Neural progenitor cell (in vitro differentiated cells): ENCODE results near the gene JAK1. TPM values are rescaled to one million over a fixed set of nuclear protein-coding genes. Genes with fewer than 3 reads are reported as not detected.

ENCODE experiments used
- DNase-seq: peaks from one replicate; pipeline ENCODE4 v3.0.0-alpha.2; 2016; ENCODE audit warnings: low spot score
- H2AFZ ChIP-seq: fragments of 200-600 bp; sonication (generic); replicated peaks from 2 replicates; pipeline ENCODE4 v1.6.1; 2016; ENCODE audit warnings: antibody characterized with exemption
- H3F3A ChIP-seq: fragments of 200-600 bp; sonication (generic); 2 replicates; pipeline ENCODE4 v1.6.1; 2016; ENCODE audit warnings: antibody characterized with exemption, low read depth
- H3K27ac ChIP-seq: fragments of 200-600 bp; sonication (generic); 2 replicates; pipeline ENCODE4 v1.5.1; 2016; ENCODE audit warnings: mild to moderate bottlenecking
- H3K27me3 ChIP-seq: fragments of 200-600 bp; sonication (generic); 2 replicates; pipeline ENCODE4 v1.6.1; 2016; ENCODE audit warnings: mild to moderate bottlenecking, moderate library complexity
- H3K36me3 ChIP-seq: fragments of 200-600 bp; sonication (generic); 2 replicates; pipeline ENCODE4 v1.5.1; 2016
- H3K4me1 ChIP-seq: fragments of 200-600 bp; sonication (generic); 2 replicates; pipeline ENCODE4 v1.6.1; 2016; ENCODE audit warnings: mixed run types
- H3K4me2 ChIP-seq: fragments of 200-600 bp; sonication (generic); 2 replicates; pipeline ENCODE4 v1.6.1; 2016
- H3K4me3 ChIP-seq: fragments of 200-600 bp; sonication (generic); 2 replicates; pipeline ENCODE4 v1.5.1; 2016
- H3K79me2 ChIP-seq: fragments of 200-600 bp; sonication (generic); 2 replicates; pipeline ENCODE4 v1.6.1; 2016; ENCODE audit warnings: low read depth
- H3K9ac ChIP-seq: fragments of 200-600 bp; sonication (generic); 2 replicates; pipeline ENCODE4 v1.6.1; 2016
- H3K9me3 ChIP-seq: fragments of 200-600 bp; sonication (generic); 2 replicates; pipeline ENCODE4 v1.5.1; 2016; ENCODE audit warnings: low read depth
- H4K20me1 ChIP-seq: fragments of 200-600 bp; sonication (generic); 2 replicates; pipeline ENCODE4 v1.6.1; 2016; ENCODE audit warnings: low read depth
- H3K27ac Mint-ChIP-seq: 3 replicates; pipeline ENCODE4 v1.8.0; 2021; ENCODE audit warnings: mixed read lengths
- H3K27me3 Mint-ChIP-seq: 2 replicates; pipeline ENCODE4 v1.8.0; 2022; ENCODE audit warnings: low read depth, mild to moderate bottlenecking, inconsistent platforms, moderate library complexity, mixed read lengths; ENCODE audit not compliant: insufficient read depth
- H3K36me3 Mint-ChIP-seq: 3 replicates; pipeline ENCODE4 v1.8.0; 2021; ENCODE audit warnings: mixed read lengths
- H3K4me1 Mint-ChIP-seq: 3 replicates; pipeline ENCODE4 v1.8.0; 2021; ENCODE audit warnings: mixed read lengths
- H3K4me3 Mint-ChIP-seq: 3 replicates; pipeline ENCODE4 v1.8.0; 2021; ENCODE audit warnings: mild to moderate bottlenecking, moderate library complexity, mixed read lengths
- H3K9me3 Mint-ChIP-seq: 3 replicates; pipeline ENCODE4 v1.8.0; 2020; ENCODE audit warnings: mixed read lengths
- CTCF ChIP-seq: fragments of 200-600 bp; sonication (generic); IDR thresholded peaks from 2 replicates; pipeline ENCODE4 v1.5.1; 2017; ENCODE audit warnings: antibody characterized with exemption, mild to moderate bottlenecking
- EZH2 ChIP-seq: fragments of 200-600 bp; sonication (generic); IDR thresholded peaks from 2 replicates; pipeline ENCODE4 v1.6.1; 2017; ENCODE audit warnings: antibody characterized with exemption, mild to moderate bottlenecking, moderate library complexity
- EZH2phosphoT487 ChIP-seq: fragments of 200-600 bp; sonication (generic); IDR thresholded peaks from 2 replicates; pipeline ENCODE4 v1.6.1; 2017; ENCODE audit warnings: antibody characterized with exemption
- small RNA-seq: library from RNA; depleted of rRNA; stranded (forward); fragments of <200 nt; gene quantifications from one replicate; pipeline ENCODE3, GENCODE V24; 2015
- total RNA-seq: library from RNA; depleted of rRNA; stranded (reverse); fragments of >200 nt; gene quantifications from 2 replicates; pipeline ENCODE4 v1.2.3, GENCODE V29; 2015; ENCODE audit warnings: low replicate concordance

Gene JAK1
- total RNA-seq, 1 donor from 2014 or later: 6.5 TPM

DNA sequence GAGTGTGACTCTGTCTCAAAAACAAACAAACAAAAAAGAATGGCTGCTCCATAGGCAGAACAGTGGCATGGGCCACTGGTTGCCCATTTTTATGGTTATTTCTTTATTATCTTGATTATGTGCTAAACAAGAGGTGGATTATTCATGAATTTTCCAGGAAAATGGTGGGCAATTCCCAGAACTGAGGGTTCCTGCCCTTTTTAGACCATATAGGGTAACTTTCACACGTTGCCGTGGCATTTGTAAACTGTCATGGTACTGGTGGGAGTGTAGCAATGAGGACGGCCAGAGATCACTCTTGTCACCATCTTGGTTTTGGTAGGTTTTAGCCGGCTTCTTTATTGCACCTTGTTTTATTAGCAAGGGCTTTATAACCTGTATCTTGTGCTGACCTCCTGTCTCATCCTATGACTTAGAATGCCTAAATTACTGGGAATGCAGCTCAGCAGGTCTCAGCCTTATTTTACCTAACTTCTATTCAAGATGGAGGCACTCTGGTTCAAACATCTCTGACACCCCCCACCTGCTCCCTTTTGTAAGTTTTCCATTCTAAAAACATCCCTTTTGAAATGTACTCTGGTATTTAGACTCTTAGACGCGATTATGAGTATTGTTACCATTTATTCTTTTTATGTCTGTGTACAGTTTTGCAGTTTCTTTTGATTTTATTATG, 164.4 kb downstream of the JAK1 start:
- H3K4me1 Mint-ChIP-seq: no peaks in the 10 kb centered on the region
- no peaks in the 10 kb centered on the region for H4K20me1 ChIP-seq
- H3K9ac ChIP-seq: no peak overlapping the region
- H3K27me3 Mint-ChIP-seq: no peaks in the 10 kb centered on the region
- no peaks in the 10 kb centered on the region for H3K79me2 ChIP-seq
- no peaks in the 10 kb centered on the region for H3K9me3 Mint-ChIP-seq
- H3K4me2 ChIP-seq: no peak overlapping the region
- H3K36me3 Mint-ChIP-seq: peaks cover 18% of the 10 kb centered on the region
- no peak overlapping the region for H3K27ac ChIP-seq
- H3K4me3 Mint-ChIP-seq: no peak overlapping the region
- no peaks in the 10 kb centered on the region for H3K27me3 ChIP-seq
- TF ChIP-seq EZH2 (no peak), CTCF (no peak), EZH2phosphoT487 (no peak)
- no peak overlapping the region for H2AFZ ChIP-seq
- no peak overlapping the region for H3K4me3 ChIP-seq
- no peaks in the 10 kb centered on the region for H3F3A ChIP-seq
- H3K27ac Mint-ChIP-seq: no peak overlapping the region
- H3K9me3 ChIP-seq: no peaks in the 10 kb centered on the region
- no peak for DNase-seq
- H3K4me1 ChIP-seq: no peaks in the 10 kb centered on the region
- peaks cover 6% of the 10 kb centered on the region for H3K36me3 ChIP-seq

GRCh38 chr1:64798872-64799271, 167.5 kb downstream of the JAK1 start:
- peaks cover 1% of the 10 kb centered on the region for H3K9me3 Mint-ChIP-seq
- H3K4me3 Mint-ChIP-seq: no peak overlapping the region
- peaks cover 10% of the 10 kb centered on the region for H3K36me3 ChIP-seq
- no peaks in the 10 kb centered on the region for H4K20me1 ChIP-seq
- no peaks in the 10 kb centered on the region for H3K4me1 Mint-ChIP-seq
- H3K4me2 ChIP-seq: no peak overlapping the region
- H3K27me3 ChIP-seq: no peaks in the 10 kb centered on the region
- H3F3A ChIP-seq: no peaks in the 10 kb centered on the region
- H3K27me3 Mint-ChIP-seq: no peaks in the 10 kb centered on the region
- H3K79me2 ChIP-seq: no peaks in the 10 kb centered on the region
- no peak overlapping the region for H3K27ac ChIP-seq
- H3K36me3 Mint-ChIP-seq: peaks cover 15% of the 10 kb centered on the region
- H3K9me3 ChIP-seq: no peaks in the 10 kb centered on the region
- no peak overlapping the region for H3K9ac ChIP-seq
- H3K4me1 ChIP-seq: no peaks in the 10 kb centered on the region
- TF ChIP-seq EZH2 (no peak), EZH2phosphoT487 (no peak), CTCF (no peak)
- DNase-seq: no peak
- H2AFZ ChIP-seq: no peak overlapping the region
- no peak overlapping the region for H3K27ac Mint-ChIP-seq
- H3K4me3 ChIP-seq: no peak overlapping the region

GRCh38 chr1:64790832-64791487, 175.4 kb downstream of the JAK1 start:
- H3K27ac Mint-ChIP-seq: no peak overlapping the region
- Histone ChIP-seq H3K9me3 (peaks cover 5% of the 10 kb centered on the region), H4K20me1 (no peaks in the 10 kb centered on the region), H3K36me3 (peaks cover 28% of the 10 kb centered on the region), H3K9ac (no peak overlapping the region), H3K27me3 (no peaks in the 10 kb centered on the region), H3K4me1 (no peaks in the 10 kb centered on the region), H3K27ac (no peak overlapping the region), H2AFZ (no peak overlapping the region), H3K4me3 (no peak overlapping the region), H3K79me2 (no peaks in the 10 kb centered on the region), H3F3A (no peaks in the 10 kb centered on the region), H3K4me2 (no peak overlapping the region)
- H3K27me3 Mint-ChIP-seq: no peaks in the 10 kb centered on the region
- peaks cover 24% of the 10 kb centered on the region for H3K9me3 Mint-ChIP-seq
- no peaks in the 10 kb centered on the region for H3K4me1 Mint-ChIP-seq
- no peak for DNase-seq
- no peak for TF ChIP-seq CTCF
- no peak for TF ChIP-seq EZH2
- TF ChIP-seq EZH2phosphoT487: no peak
- H3K36me3 Mint-ChIP-seq: peaks cover 47% of the 10 kb centered on the region
- no peak overlapping the region for H3K4me3 Mint-ChIP-seq

Small RNA genes within 50 kb of the gene (small RNA-seq; reads per million reads assigned to genes)
- gene AL606517.2: not detected

Other genes starting within 250 kb of the JAK1 start
- gene RAVER2, start 221.5 kb downstream of the JAK1 start, total RNA-seq: 26.8 and 37.2 TPM in 2 replicates
- gene AK4, start 181.7 kb upstream of the JAK1 start, total RNA-seq: 28.8 and 31.5 TPM in 2 replicates